Caco-2 (cell line): ENCODE data around the gene ABCB1. TPM values are rescaled to one million over a fixed set of nuclear protein-coding genes. Genes with fewer than 3 reads are reported as not detected.
A peak's percentile ranks its signal among the peaks of the same experiment; 100 is the strongest.

ENCODE experiments used
- BruUV-seq: library from RNA; stranded (reverse); fragments of 400-500 nt; replicated peaks from 2 replicates; lab custom pipeline; 2021; lab: Mats Ljungman, UMichigan
- CTCF ChIA-PET: fragments of 300-600 bp; sonication (Branson Sonifier 250); formaldehyde crosslinking; loops from one replicate; lab custom pipeline; 2022; ENCODE audit warnings: antibody characterized with exemption; lab: Charles Lee
- POLR2A ChIA-PET: fragments of 300-600 bp; sonication (Branson Sonifier 250); formaldehyde crosslinking; loops from one replicate; lab custom pipeline; 2022; ENCODE audit warnings: antibody characterized with exemption; lab: Charles Lee
- DNase-seq, 2 experiments: peaks; one replicate each; pipeline versions ENCODE4 v3.0.0 to v3.0.0-alpha.2; 2020 to 2022
- H3K27me3 ChIP-seq: replicated peaks from 2 replicates; pipeline ENCODE4 v1.6.0; 2011; ENCODE audit warnings: low read length; ENCODE audit not compliant: control insufficient read depth, insufficient read depth
- H3K36me3 ChIP-seq: 2 replicates; pipeline ENCODE4 v1.5.1; 2011; ENCODE audit warnings: low read length; ENCODE audit not compliant: control insufficient read depth, insufficient read depth
- H3K4me1 ChIP-seq: fragments of 250-450 bp; sonication (Bioruptor Pico); 2 replicates; pipeline ENCODE4 v1.5.1; 2020; ENCODE audit warnings: mild to moderate bottlenecking
- H3K4me3 ChIP-seq: 2 replicates; pipeline ENCODE4 v1.5.1; 2011; ENCODE audit warnings: low read depth, mild to moderate bottlenecking, control low read depth, low read length
- H3K9me3 ChIP-seq: fragments of 250-450 bp; sonication (Bioruptor Pico); 2 replicates; pipeline ENCODE4 v1.5.1; 2020; ENCODE audit warnings: mild to moderate bottlenecking, moderate library complexity
- H3K27ac Mint-ChIP-seq: one replicate; pipeline ENCODE4 v1.8.0; 2022; ENCODE audit warnings: mixed read lengths; ENCODE audit not compliant: unreplicated experiment
- H3K27me3 Mint-ChIP-seq: one replicate; pipeline ENCODE4 v1.8.0; 2022; ENCODE audit warnings: mixed read lengths; ENCODE audit not compliant: insufficient read depth, unreplicated experiment
- H3K36me3 Mint-ChIP-seq: one replicate; pipeline ENCODE4 v1.8.0; 2022; ENCODE audit warnings: mild to moderate bottlenecking, mixed read lengths; ENCODE audit not compliant: insufficient read depth, unreplicated experiment
- H3K4me1 Mint-ChIP-seq: one replicate; pipeline ENCODE4 v1.8.0; 2022; ENCODE audit warnings: low read depth, mixed read lengths; ENCODE audit not compliant: unreplicated experiment
- H3K4me3 Mint-ChIP-seq: one replicate; pipeline ENCODE4 v1.8.0; 2022; ENCODE audit warnings: mild to moderate bottlenecking, moderate library complexity, mixed read lengths; ENCODE audit not compliant: unreplicated experiment
- H3K9me3 Mint-ChIP-seq: one replicate; pipeline ENCODE4 v1.8.0; 2022; ENCODE audit warnings: mixed read lengths; ENCODE audit not compliant: unreplicated experiment
- CTCF ChIP-seq, 2 experiments: fragments of 200-600 bp in 1 of 2; IDR thresholded peaks; 1 replicate in 1 of 2; 2 replicates in 1 of 2; pipeline versions ENCODE4 v1.5.1 to v1.8.0; 2011 to 2022; ENCODE audit warnings: antibody characterized with exemption in 1 of 2, control low read depth in 1 of 2, inconsistent platforms in 1 of 2, low read depth in 1 of 2, low read length in 1 of 2, mild to moderate bottlenecking in 1 of 2, moderate library complexity in 1 of 2; ENCODE audit not compliant: insufficient read depth in 1 of 2, severe bottlenecking in 1 of 2, unreplicated experiment in 1 of 2
- intact Hi-C: fragments of 100-400 bp; cut with micrococcal nuclease; formaldehyde crosslinking; loops from one replicate; pipeline ENCODE4 v1.10.0; 2022; ENCODE audit not compliant: unreplicated experiment
- total RNA-seq: library from RNA; stranded (reverse); gene quantifications from 2 replicates; pipeline ENCODE4 v1.2.3, GENCODE V29; 2022

ABCB1 gene
- total RNA-seq, 1 experiment from 2014 or later: 34.6 TPM

DNA sequence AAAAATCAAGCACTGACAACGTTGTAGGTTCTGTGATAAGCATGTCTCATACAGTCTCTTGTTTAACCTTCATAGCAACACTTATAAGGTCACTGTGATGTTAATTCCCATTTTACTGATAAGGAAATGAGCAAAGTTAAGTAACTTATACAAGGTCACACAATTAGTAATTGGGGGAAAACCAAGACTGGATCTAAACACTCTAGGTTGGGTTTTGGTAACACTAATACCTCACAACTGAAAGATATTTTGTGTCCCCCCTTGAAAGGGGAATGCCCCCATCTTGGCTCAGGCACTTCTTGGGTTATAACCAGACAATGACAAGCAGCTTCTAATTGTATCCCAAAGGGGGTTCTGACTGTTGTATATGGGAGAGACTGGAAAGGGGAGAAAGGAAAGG, 89.2 kb downstream of the ABCB1 start:
- no peaks in the 10 kb centered on the region for H3K27me3 Mint-ChIP-seq
- Histone ChIP-seq H3K9me3 (no peaks in the 10 kb centered on the region), H3K4me1 (no peaks in the 10 kb centered on the region), H3K27me3 (no peaks in the 10 kb centered on the region), H3K4me3 (no peak overlapping the region), H3K36me3 (no peaks in the 10 kb centered on the region)
- ChIA-PET CTCF (no interaction called here), POLR2A (no interaction called here)
- TF ChIP-seq CTCF (IDR thresholded peaks at IDR 0.05; ENCODE audit: insufficient read depth in 1 of 2, low read depth in 1 of 2, low read length in 1 of 2, severe bottlenecking in 1 of 2, unreplicated experiment in 1 of 2): no peak
- no peaks in the 10 kb centered on the region for H3K4me1 Mint-ChIP-seq
- no peak for DNase-seq
- no TSS peak for BruUV-seq
- intact Hi-C loops: no loop called here
- no peaks in the 10 kb centered on the region for H3K9me3 Mint-ChIP-seq
- H3K4me3 Mint-ChIP-seq: no peak overlapping the region
- no peak overlapping the region for H3K27ac Mint-ChIP-seq
- H3K36me3 Mint-ChIP-seq: no peaks in the 10 kb centered on the region

DNA sequence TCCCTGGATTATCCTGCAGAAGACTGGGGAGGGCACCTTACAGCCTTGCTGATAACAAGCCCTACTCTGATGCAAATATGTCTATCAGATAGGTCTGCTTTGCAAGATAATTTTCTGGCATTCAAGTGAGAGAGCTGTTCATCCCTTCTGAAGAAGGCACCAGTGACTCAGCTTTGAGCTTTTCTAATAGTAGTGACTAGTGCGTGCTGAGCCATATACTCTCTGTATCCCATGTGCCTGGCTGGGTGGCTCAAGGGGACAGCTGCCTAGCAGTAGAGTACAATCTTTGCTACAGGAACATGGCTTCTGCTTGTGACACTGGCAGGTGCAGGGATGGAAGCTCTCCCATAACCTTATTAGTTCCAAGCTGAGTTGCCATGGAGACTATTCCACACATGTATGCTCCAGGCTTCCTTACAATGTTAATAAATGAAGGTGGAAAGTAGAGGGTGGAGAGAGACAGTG, 90.2 kb downstream of the ABCB1 start:
- Mint-ChIP-seq H3K36me3 (no peaks in the 10 kb centered on the region), H3K27ac (no peak overlapping the region), H3K4me3 (no peak overlapping the region), H3K4me1 (no peaks in the 10 kb centered on the region), H3K27me3 (no peaks in the 10 kb centered on the region), H3K9me3 (no peaks in the 10 kb centered on the region)
- POLR2A ChIA-PET: no interaction called here
- intact Hi-C loops: no loop called here
- BruUV-seq: no TSS peak
- no peaks in the 10 kb centered on the region for H3K36me3 ChIP-seq
- DNase-seq: no peak
- no peak for TF ChIP-seq CTCF (IDR thresholded peaks at IDR 0.05; ENCODE audit: insufficient read depth in 1 of 2, low read depth in 1 of 2, low read length in 1 of 2, severe bottlenecking in 1 of 2, unreplicated experiment in 1 of 2)
- no peaks in the 10 kb centered on the region for H3K27me3 ChIP-seq
- no peaks in the 10 kb centered on the region for H3K4me1 ChIP-seq
- CTCF ChIA-PET: no interaction called here
- H3K4me3 ChIP-seq: no peak overlapping the region
- no peaks in the 10 kb centered on the region for H3K9me3 ChIP-seq

DNA sequence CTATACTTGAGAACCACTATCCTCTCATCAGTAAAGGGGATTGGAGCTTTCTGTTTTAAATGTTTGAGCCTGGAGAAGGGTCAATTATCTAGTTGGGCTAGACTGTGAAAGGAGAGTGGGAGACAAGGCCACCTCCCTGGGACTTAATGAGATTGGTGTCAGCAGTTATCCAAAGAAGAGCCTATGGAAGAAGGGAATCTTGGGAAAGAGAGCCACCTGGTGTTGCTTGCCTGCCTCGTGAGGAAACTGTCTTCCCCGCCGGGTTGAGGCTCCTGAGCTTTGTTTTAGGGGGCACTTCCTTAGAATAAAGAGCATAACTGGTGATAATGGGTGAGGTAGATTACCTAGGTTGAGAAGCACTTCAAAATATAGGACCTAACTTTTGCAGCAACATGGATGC, 93.2 kb downstream of the ABCB1 start:
- no TSS peak for BruUV-seq

More for the DNA sequence above, 93.2 kb downstream of the ABCB1 start:
- H3K9me3 ChIP-seq: no peaks in the 10 kb centered on the region
- intact Hi-C loops: loop anchor here (1.0 to 5.0 kb wide), 5 partner anchors 89 to 379 kb away; partner anchors contain the start of gene ABCB1
- DNase-seq: peak in 1 of 2 experiments; percentile 9
- no peaks in the 10 kb centered on the region for H3K36me3 ChIP-seq
- no peaks in the 10 kb centered on the region for H3K4me1 ChIP-seq
- ChIA-PET CTCF (no interaction called here), POLR2A (no interaction called here)
- Mint-ChIP-seq H3K36me3 (no peaks in the 10 kb centered on the region), H3K27ac (no peak overlapping the region), H3K4me1 (no peaks in the 10 kb centered on the region), H3K4me3 (no peak overlapping the region), H3K27me3 (no peaks in the 10 kb centered on the region), H3K9me3 (no peaks in the 10 kb centered on the region)
- no peaks in the 10 kb centered on the region for H3K27me3 ChIP-seq
- peak in 1 of 2 experiments; percentile 37 for TF ChIP-seq CTCF (IDR thresholded peaks at IDR 0.05; ENCODE audit: insufficient read depth in 1 of 2, low read depth in 1 of 2, low read length in 1 of 2, severe bottlenecking in 1 of 2, unreplicated experiment in 1 of 2)
- no peak overlapping the region for H3K4me3 ChIP-seq
